ENCODE data around the gene KMT5B. TPM values are rescaled to one million over a fixed set of nuclear protein-coding genes. Genes with fewer than 3 reads are reported as not detected.

KMT5B gene
- polyA plus RNA-seq, 2 of the 4 experiments (the other 2 are of a cell fraction), result 15.2 to 27.1 TPM

DNA sequence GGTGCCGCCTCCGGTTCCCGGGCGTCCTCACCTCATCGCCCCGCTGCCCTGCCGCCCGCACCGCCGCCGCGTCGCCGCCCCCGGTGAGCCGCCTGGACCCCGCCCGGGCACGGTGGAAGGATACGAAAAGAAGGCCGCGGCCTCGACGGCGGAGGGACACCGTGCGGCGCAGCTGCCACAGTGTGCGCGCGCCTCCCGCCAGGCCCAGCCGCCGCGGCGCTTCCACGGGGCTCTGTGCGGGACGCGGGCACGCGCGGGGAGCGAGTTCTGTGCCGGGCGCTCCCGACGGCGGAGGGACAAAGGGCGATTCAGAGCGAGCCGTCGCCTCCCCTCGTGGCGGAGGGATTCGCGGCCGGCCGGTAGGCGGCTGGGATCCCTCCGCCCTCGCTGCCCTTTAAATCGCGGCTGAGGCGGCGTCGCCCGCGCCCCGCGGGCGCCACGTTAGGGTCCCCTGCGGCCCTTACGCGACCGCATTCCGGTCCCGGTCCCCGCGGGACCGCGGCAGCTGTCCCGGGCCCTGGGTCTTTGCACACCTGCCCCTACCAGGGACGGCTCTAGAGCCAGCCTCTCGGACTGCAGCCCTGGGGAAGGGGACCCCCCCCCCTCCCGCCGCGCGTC is 568 bp upstream of the KMT5B start (continued):
- TF ChIP-seq PBX3 (IDR thresholded peaks at IDR 0.05), result peak; percentile 99
- no peak for TF ChIP-seq FOSB (CRISPR knock-in tag; IDR thresholded peaks at IDR 0.05)
- no peak for TF ChIP-seq HEYL (CRISPR knock-in tag; IDR thresholded peaks at IDR 0.05)
- no peak for TF ChIP-seq JUNB (IDR thresholded peaks at IDR 0.05)
- TF ChIP-seq TFCP2L1 (CRISPR knock-in tag; IDR thresholded peaks at IDR 0.05), result no peak
- peak; percentile 89; the same call in 1 of the 2 replicates for TF ChIP-seq HOXB13 (CRISPR knock-in tag; IDR thresholded peaks at IDR 0.05; ENCODE audit: low read depth)
- TF ChIP-seq SREBF2 (IDR thresholded peaks at IDR 0.05), result no peak
- TF ChIP-seq KDM5A (IDR thresholded peaks at IDR 0.05), result no peak
- no peak for TF ChIP-seq RARB (CRISPR knock-in tag; IDR thresholded peaks at IDR 0.05)
- no peak; the same call in 1 of the 2 replicates for TF ChIP-seq GATA3 (IDR thresholded peaks at IDR 0.05; ENCODE audit: borderline replicate concordance)
- TF ChIP-seq HOXB5 (CRISPR knock-in tag; IDR thresholded peaks at IDR 0.05), result peak; percentile 83
- peak; percentile 34 for TF ChIP-seq REST (IDR thresholded peaks at IDR 0.05)
- TF ChIP-seq RCOR1 (IDR thresholded peaks at IDR 0.05; ENCODE audit: low read depth, low read length), result no peak
- no peak for TF ChIP-seq HDAC2 (IDR thresholded peaks at IDR 0.05)
- TF ChIP-seq HES2 (IDR thresholded peaks at IDR 0.05), result no peak
- TF ChIP-seq, protein P1, sequence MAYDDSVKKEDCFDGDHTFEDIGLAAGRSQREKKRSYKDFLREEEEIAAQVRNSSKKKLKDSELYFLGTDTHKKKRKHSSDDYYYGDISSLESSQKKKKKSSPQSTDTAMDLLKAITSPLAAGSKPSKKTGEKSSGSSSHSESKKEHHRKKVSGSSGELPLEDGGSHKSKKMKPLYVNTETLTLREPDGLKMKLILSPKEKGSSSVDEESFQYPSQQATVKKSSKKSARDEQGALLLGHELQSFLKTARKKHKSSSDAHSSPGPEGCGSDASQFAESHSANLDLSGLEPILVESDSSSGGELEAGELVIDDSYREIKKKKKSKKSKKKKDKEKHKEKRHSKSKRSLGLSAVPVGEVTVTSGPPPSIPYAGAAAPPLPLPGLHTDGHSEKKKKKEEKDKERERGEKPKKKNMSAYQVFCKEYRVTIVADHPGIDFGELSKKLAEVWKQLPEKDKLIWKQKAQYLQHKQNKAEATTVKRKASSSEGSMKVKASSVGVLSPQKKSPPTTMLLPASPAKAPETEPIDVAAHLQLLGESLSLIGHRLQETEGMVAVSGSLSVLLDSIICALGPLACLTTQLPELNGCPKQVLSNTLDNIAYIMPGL (CRISPR knock-in tag; IDR thresholded peaks at IDR 0.05; ENCODE audit: borderline replicate concordance), result peak; percentile 86
- TF ChIP-seq RFX5 (IDR thresholded peaks at IDR 0.05), result no peak
- TF ChIP-seq, protein P2, sequence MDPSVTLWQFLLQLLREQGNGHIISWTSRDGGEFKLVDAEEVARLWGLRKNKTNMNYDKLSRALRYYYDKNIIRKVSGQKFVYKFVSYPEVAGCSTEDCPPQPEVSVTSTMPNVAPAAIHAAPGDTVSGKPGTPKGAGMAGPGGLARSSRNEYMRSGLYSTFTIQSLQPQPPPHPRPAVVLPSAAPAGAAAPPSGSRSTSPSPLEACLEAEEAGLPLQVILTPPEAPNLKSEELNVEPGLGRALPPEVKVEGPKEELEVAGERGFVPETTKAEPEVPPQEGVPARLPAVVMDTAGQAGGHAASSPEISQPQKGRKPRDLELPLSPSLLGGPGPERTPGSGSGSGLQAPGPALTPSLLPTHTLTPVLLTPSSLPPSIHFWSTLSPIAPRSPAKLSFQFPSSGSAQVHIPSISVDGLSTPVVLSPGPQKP (IDR thresholded peaks at IDR 0.05; ENCODE audit: low read depth, low read length), result no peak
- TF ChIP-seq EHF (CRISPR knock-in tag; IDR thresholded peaks at IDR 0.05), result 0 out of 2 replicates have a peak, but pooled peaks have one; percentile 33
- TF ChIP-seq, protein P3, sequence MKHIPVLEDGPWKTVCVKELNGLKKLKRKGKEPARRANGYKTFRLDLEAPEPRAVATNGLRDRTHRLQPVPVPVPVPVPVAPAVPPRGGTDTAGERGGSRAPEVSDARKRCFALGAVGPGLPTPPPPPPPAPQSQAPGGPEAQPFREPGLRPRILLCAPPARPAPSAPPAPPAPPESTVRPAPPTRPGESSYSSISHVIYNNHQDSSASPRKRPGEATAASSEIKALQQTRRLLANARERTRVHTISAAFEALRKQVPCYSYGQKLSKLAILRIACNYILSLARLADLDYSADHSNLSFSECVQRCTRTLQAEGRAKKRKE (CRISPR knock-in tag; IDR thresholded peaks at IDR 0.05; ENCODE audit: low read depth), result 0 out of 2 replicates have a peak, but pooled peaks have one; percentile 75
- TF ChIP-seq MAFK (IDR thresholded peaks at IDR 0.05; ENCODE audit: partially characterized antibody), result no peak
- TF ChIP-seq CBX8 (IDR thresholded peaks at IDR 0.05), result no peak
- no peak for TF ChIP-seq ZFP36 (IDR thresholded peaks at IDR 0.05; ENCODE audit: borderline replicate concordance, partially characterized antibody)
- TF ChIP-seq POLR2AphosphoS2 (conservative IDR thresholded peaks at IDR 0.05; ENCODE audit: low read length), result no peak
- TF ChIP-seq CHD4 (IDR thresholded peaks at IDR 0.05; ENCODE audit: borderline replicate concordance), result no peak
- no peak for TF ChIP-seq CEBPB (IDR thresholded peaks at IDR 0.05)
- peak; percentile 88 for TF ChIP-seq PHF8 (IDR thresholded peaks at IDR 0.05; ENCODE audit: borderline replicate concordance, low read depth)
- TF ChIP-seq TP53 (CRISPR knock-in tag; IDR thresholded peaks at IDR 0.05), result 0 out of 2 replicates have a peak, but pooled peaks have one; percentile 20
- TF ChIP-seq FOXS1 (CRISPR knock-in tag; IDR thresholded peaks at IDR 0.05), result 0 out of 2 replicates have a peak, but pooled peaks have one; percentile 35
- TF ChIP-seq, protein P4, sequence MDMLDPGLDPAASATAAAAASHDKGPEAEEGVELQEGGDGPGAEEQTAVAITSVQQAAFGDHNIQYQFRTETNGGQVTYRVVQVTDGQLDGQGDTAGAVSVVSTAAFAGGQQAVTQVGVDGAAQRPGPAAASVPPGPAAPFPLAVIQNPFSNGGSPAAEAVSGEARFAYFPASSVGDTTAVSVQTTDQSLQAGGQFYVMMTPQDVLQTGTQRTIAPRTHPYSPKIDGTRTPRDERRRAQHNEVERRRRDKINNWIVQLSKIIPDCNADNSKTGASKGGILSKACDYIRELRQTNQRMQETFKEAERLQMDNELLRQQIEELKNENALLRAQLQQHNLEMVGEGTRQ (IDR thresholded peaks at IDR 0.05), result no peak
- no peak for TF ChIP-seq NR3C1 (IDR thresholded peaks at IDR 0.05)
